NCI-H1417 treated with DMSO at 0.1 percent for 48 hours (cell line): ENCODE results near the gene NHEJ1.

Source experiments
- DNase-seq: peaks from one replicate; lab custom pipeline; 2025; lab: John Stamatoyannopoulos, UW

NHEJ1 gene

DNA sequence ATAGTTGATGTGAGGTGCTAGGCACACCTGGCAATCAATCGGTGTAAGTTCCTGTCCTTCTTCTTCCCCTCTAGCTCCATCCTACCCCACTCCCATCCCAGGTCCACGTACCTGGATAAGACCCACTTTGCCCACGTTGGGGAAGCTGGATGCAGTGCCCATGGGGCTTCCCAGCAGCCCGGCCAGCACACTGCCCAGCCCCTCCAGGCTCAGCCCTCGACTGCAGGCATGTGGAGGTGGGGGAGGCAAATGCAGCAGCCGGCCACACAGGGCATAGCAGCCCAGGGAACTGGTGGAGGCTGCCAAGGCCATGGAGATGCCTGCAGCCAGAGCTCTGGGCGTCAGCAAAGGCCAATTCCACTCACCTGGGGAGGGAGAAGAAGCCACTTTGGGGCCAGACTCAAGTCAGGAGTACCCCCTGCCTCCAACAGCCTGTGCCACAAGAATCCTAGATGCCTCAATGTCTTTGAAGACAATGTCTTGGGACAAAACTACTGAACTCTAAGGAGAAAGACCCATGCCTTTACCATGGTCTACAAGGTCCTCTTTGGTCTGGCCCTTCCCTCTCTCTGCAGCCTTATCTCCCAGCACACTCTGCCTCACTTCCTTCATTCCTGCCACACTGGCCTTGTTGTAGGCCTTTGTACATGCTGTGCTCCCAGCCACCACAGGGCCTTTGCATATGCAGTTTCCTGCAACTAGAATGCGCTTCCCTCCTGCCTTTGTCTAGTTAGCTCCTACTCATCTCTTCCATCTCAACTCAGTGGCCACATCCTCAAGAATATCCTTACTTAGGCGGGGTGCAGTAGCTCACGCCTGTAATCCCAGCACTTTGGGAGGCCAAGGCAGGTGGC lies 4.7 kb upstream of the NHEJ1 start:
- no peak for DNase-seq

- DNase-seq: no peak
Observed at GRCh38 chr2:219163156-219163555, 2.5 kb upstream of the NHEJ1 start.

- no peak for DNase-seq
Observed at GRCh38 chr2:219161097-219161496, 482 bp upstream of the NHEJ1 start.

DNA sequence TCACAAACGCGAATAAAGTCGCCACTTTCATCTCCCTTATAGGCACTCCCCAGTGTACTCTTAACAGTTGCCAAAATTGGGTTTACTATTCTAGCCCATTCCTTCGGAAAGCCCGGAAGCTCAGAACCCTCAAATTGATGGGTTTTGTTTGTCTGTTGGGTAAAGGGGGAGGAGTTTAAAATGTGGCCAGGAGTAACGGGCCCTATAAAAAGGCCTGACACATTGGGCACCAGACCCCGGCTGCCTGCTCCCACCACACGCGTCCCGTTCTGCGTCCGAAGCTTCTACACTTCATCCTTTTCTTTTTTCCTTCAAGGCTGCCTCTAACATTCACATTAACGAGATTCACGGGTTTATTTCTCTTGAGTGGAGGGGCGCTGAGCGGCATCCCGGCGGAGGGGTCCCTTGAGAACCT lies 837 bp downstream of the NHEJ1 start:
- DNase-seq: no peak

- DNase-seq: no peak
Observed at GRCh38 chr2:219158586-219158985, 2.0 kb downstream of the NHEJ1 start.

DNA sequence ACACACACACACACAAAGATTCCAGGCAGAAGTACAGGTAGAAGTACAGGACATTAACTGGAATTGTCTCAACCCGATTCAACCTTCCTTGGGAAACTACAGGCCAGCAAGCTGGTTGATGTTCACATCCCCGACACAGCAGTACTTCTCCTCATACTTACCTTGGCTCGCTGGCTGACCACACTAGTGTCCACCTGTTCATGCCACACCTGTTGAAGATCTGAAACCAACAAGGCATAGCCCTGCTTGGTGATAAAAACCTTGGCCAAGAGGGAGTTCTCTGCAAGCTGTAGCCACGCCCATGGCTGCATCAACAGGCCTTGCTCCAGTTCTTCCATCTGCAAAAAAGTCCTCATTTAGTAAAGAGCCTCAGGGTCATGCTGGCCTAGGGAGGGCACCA lies 2.6 kb downstream of the NHEJ1 start:
- DNase-seq: no peak

DNA sequence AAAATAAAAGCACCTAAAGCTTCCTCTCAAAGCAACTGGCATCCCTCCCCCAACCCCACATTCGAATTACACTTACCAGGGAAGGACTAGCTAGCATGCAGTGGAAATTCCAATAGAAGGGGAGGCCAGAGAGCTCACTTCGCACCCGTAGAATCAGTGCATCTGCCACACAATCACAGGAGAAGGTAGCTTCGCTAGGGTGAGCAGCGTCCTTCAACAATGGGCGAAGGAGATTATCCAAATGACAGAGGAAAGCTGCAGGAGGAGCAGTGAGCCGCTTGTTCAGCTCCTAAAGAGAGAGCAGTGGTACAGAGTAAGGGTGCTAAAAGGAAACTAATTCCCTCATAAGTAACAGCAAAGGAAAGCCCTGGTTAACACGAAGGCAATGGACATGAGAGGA lies 3.2 kb downstream of the NHEJ1 start:
- no peak for DNase-seq

GRCh38 chr2:219155054-219155644 lies 5.5 kb downstream of the NHEJ1 start:
- DNase-seq: no peak

DNA sequence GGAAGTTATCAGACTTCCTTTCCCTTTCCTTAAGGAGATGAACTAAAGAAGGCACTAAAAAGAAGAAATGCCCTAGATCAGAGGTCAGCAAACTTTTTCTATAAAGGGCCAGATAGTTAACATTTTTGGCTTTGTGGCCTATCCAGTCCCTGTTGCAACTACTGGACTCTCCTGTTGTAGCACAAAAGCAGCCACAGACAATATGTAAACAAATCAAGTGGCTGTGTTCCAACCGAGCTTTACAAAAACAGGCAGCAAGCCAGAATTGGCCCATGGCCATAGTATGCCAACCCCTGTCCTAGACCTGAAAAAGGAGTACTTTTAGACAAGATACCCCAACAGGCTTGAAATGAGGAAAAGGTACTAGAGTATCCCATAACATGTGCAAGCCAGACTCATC lies 10.9 kb downstream of the NHEJ1 start:
- DNase-seq: no peak

DNA sequence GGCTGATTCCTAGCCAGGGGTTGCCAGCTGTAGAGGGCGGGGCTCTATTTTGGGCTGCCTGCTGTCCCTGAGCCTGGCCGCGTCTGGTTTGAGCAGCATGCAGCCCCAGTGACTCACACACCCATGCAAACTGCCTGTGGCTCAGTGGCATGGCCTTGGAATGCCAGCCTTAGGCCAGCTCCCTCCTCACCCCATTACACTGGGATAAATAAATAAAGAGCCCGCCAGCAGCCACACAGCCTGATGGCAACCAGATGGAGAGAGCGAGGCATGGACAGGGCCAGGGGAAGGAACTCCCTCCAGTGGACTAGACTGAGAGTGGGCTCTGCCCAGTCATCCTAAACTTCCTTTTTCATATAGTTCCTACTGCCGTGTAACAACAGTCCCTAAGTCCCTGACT lies 18.3 kb downstream of the NHEJ1 start:
- DNase-seq: no peak

DNA sequence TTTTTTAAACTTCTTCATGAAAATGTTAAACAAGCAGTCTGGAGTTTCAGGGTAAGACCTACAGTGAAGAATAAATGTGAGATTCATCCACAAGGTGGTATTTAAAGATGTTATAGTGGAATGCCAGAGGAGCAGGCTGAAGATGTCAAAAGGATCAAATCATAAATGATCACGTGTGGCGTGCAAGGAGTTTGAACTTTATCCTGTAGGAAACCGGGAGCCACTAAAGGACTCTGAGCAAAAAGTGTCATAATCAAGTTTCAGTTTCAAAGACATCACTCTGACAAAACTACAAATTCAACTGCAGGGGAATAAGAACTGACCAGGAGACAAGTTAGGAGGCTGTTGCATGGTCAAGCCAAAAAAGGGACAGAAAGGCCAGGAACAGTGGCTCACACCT lies 19.9 kb downstream of the NHEJ1 start:
- no peak for DNase-seq

- no peak for DNase-seq
Observed at GRCh38 chr2:219133976-219134375, 26.6 kb downstream of the NHEJ1 start.

DNA sequence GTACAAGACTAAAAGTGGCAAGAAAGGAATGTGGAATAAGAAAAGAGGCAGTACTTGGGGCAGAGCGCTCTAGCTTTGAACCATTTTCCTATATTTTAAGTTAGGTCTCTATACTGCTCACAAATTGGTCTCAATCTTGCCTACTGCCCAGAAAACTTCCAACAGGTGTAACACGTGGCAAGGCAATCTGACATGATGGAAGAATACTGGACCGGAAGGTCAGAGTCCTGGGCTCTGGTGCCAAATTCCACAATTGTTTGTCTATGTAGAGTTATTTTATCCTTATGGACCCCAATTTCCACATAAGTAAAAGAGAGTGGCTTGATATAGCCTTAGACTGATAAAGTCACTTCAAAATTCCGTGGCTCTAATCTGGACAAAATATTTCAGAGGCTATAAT lies 28.9 kb downstream of the NHEJ1 start:
- no peak for DNase-seq

DNA sequence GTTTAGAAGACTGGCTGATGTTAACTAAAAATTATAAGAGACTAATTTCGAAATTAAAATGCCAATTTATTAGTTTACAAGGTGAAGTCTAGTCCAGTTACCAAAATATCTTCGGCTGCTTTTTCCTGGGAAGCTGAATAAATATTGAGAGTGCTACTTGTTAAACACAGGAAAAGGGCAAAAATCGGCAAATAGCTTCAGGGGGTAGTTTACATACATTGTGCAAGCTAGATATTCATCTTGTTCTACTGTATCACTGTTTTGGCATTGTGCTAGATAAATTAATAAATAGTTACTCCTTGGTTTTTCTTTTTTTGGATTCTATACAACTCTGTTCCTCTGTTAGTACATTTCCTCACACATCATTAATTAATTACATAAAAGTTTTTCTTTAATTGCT lies 29.3 kb downstream of the NHEJ1 start:
- no peak for DNase-seq

- DNase-seq: no peak
Observed at GRCh38 chr2:219129589-219129988, 31.0 kb downstream of the NHEJ1 start.

- DNase-seq: no peak
Observed at GRCh38 chr2:219128396-219128795, 32.2 kb downstream of the NHEJ1 start.

DNA sequence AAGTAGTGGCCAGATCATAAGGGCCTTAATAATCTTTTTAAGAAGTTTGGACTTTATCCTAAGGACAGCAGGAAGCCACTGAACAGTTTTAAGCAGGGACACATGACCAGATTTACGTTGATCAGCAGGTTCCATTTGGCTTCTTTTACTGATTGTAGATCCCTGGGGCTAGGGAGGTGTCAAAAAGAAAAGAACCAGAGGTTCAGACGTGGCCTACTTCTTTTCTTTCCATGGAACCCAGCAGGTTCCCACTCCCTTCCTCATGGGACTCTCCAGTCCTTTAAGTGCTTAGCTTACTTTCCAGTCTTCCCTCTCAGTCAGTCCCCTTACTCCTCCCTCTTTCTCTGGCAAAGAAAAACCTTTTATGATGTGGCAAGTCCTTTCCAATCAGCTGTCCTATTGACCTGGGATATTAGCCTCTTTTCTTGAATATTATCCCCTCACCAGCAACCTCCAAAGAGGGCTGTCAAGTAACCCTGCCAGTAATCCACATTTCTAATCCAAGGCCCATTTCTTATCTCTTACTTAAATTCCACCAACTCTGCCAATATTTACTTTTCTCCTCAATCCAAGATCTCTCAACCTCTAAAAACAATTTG lies 33.5 kb downstream of the NHEJ1 start:
- DNase-seq: no peak

DNA sequence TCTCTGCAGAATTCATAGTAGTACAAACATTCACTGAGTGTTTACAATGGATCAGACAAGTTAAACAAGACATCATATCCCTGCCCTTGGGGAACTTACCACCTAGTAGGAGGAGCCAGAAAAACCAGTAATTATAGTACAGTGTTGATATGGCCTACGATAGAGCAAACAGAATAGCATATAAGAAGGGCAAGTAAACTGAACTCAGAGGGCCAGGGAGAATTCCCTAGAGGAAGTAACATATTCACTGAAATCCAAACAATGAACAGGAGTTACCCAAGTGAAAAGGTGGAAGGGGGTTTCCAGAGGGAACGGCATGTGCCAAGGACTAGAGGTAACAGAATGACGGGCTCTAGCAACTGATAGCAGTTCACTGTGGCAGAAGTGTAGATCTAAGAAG lies 34.1 kb downstream of the NHEJ1 start:
- no peak for DNase-seq

GRCh38 chr2:219125886-219126270 lies 34.7 kb downstream of the NHEJ1 start:
- no peak for DNase-seq

DNA sequence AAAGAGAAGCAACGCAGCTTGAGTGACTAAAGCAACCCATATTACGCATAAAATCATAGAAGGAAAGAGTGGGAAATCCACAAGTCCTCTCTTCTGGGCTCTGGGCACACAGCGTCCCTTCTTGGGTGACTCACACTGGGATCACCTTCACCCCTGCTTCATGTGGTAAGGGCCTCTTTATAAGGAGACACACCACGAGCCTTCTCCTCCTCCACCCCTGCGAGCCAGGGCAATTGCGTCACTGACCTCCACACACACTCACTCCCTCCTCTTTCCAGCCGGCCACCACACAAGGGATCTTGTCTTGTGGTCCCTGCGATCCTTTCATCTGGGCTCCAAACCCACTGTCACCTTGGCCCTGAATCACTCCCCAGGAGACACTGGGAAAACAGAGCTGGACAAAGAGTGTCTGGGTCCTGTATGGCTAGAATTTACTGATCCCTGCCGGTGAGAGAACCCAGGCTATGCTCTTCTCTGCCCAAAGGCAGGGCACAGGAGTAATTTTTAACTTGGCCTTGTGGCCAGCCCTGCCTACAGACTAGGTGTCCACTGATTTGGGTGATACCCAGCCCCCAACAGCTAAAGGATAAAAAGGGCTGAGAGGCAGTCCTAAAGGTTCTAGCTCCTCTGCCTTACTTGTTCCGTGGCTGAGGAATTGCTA lies 35.3 kb downstream of the NHEJ1 start:
- DNase-seq: no peak

DNA sequence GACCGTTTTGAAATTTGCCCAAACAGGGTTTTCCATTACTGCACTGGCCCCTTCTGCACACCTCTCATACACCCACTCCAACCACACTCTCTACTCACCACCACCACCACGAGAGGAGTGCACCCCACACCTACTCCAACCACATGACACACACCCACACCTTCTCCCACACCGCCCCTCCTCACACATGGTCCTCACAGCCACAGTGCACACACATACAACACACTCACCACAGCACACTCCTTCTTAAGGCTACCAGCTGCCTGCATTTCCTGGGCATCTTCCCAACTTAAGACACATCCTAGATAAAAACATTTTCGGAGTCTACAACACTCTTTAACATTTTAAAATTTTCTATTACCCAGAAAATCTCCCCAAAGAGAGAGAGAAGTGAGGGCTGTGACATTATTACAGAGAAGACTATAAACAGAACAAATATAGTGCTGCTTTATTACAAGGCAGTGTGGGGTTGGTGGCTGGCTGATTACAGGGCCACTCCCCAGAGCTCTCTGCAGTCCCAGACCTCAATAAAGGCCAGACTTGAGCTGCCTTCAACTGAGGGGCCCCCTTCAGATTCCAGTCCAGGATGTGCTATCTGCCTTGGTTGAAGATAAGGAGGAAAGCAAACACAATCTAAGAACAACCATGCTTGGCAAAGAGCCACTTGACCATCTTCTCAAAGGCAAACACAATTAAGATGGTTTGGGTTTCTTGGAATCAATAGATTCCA lies 36.1 kb downstream of the NHEJ1 start:
- no peak for DNase-seq
